ENCODE data around the gene HOXD10. TPM values are rescaled to one million over a fixed set of nuclear protein-coding genes. Genes with fewer than 3 reads are reported as not detected.

Gene HOXD10
- total RNA-seq, 1 donor from 2014 or later: not detected

- DNase-seq: no peak
- no peak overlapping the region for H3K27ac Mint-ChIP-seq
- ChIA-PET POLR2A (no interaction called here), CTCF (no interaction called here)
- H3K4me3 Mint-ChIP-seq: no peak overlapping the region
- TF ChIP-seq, protein P1, sequence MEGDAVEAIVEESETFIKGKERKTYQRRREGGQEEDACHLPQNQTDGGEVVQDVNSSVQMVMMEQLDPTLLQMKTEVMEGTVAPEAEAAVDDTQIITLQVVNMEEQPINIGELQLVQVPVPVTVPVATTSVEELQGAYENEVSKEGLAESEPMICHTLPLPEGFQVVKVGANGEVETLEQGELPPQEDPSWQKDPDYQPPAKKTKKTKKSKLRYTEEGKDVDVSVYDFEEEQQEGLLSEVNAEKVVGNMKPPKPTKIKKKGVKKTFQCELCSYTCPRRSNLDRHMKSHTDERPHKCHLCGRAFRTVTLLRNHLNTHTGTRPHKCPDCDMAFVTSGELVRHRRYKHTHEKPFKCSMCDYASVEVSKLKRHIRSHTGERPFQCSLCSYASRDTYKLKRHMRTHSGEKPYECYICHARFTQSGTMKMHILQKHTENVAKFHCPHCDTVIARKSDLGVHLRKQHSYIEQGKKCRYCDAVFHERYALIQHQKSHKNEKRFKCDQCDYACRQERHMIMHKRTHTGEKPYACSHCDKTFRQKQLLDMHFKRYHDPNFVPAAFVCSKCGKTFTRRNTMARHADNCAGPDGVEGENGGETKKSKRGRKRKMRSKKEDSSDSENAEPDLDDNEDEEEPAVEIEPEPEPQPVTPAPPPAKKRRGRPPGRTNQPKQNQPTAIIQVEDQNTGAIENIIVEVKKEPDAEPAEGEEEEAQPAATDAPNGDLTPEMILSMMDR (IDR thresholded peaks at IDR 0.05): no peak
- intact Hi-C loops (cut with micrococcal nuclease): no loop called here
- H3K9me3 Mint-ChIP-seq: no peaks in the 10 kb centered on the region
- peaks cover 70% of the 10 kb centered on the region for H3K27me3 Mint-ChIP-seq
- H3K4me1 Mint-ChIP-seq: no peaks in the 10 kb centered on the region
- no peaks in the 10 kb centered on the region for H3K36me3 Mint-ChIP-seq (ENCODE audit: low read depth)
- no peak for ATAC-seq (ENCODE audit: low read depth)
Observed at GRCh38 chr2:176150584-176151441, 34.2 kb downstream of the HOXD10 start.

DNA sequence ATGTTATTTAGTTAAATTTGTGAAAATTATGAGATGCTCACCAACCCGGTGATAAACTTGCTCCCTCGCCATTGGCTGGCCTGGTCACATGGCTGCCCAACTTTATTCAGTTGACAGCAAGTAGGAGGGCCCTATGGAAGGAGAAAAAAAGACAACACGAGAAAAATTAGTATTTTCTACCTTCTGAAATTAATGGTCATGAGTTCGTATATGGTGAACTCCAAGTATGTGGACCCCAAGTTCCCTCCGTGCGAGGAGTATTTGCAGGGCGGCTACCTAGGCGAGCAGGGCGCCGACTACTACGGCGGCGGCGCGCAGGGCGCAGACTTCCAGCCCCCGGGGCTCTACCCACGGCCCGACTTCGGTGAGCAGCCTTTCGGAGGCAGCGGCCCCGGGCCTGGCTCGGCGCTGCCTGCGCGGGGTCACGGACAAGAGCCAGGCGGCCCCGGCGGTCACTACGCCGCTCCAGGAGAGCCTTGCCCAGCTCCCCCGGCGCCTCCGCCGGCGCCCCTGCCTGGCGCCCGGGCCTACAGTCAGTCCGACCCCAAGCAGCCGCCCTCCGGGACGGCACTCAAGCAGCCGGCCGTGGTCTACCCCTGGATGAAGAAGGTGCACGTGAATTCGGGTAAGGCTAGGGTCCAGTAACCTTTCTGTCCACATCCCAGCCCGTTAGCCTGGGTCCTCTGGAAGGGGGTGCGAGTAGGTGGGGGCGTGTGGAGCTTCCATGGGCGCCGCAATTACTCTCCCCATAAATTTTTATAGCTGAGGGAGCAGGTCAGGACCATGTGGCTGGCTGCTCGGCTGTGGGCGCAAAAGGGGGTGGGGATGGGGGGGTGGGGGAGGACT, 35.1 kb downstream of the HOXD10 start, which contains the start of gene HOXD4:
TSS of gene HOXD4 (plus strand) at position 109 of the 846 bp plus-strand sequence. CDS start at position 193, 84 bp downstream.
- TF ChIP-seq, protein P1 (IDR thresholded peaks at IDR 0.05): no peak
- no peaks in the 10 kb centered on the region for H3K4me1 Mint-ChIP-seq
- no peaks in the 10 kb centered on the region for H3K36me3 Mint-ChIP-seq (ENCODE audit: low read depth)
- H3K27ac Mint-ChIP-seq: no peak within 1 kb of the TSS
- no peaks in the 10 kb centered on the region for H3K9me3 Mint-ChIP-seq
- H3K4me3 Mint-ChIP-seq: no peak within 1 kb of the TSS
- ChIA-PET CTCF (no interaction called here), POLR2A (no interaction called here)
- ATAC-seq (ENCODE audit: low read depth): no peak
- peaks cover 70% of the 10 kb centered on the region for H3K27me3 Mint-ChIP-seq
- DNase-seq: no peak
- intact Hi-C loops (cut with micrococcal nuclease): no loop called here

DNA sequence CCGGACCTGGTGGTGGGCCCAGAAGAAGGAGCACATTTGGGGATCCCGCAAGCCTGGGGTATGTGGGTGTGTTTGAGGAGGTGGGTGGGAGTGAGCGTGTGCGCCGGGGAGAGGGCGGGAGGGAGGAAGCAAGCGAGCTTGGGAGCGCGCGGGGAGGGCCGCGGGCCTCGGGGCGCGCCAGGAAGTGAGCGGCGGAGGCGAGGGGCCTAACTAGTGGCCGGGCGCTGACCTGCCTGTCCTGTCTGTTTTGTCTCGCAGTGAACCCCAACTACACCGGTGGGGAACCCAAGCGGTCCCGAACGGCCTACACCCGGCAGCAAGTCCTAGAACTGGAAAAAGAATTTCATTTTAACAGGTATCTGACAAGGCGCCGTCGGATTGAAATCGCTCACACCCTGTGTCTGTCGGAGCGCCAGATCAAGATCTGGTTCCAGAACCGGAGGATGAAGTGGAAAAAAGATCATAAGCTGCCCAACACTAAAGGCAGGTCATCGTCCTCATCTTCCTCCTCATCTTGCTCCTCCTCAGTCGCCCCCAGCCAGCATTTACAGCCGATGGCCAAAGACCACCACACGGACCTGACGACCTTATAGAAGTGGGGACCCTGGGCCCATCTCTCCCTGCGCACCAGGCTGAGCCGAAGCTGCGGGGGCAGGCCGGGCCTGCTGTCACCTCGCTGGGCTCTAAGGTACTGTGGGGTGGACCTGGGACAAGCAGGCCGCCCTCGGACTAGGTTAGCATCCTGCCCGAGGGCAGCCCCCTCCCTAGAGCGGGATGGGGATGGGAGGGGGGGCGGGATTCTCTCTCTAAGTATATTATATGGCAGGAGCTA, 36.0 kb downstream of the HOXD10 start:
- H3K4me3 Mint-ChIP-seq: no peak overlapping the region
- DNase-seq (no peak), ATAC-seq (ENCODE audit: low read depth) (no peak)
- H3K4me1 Mint-ChIP-seq: peaks cover 3% of the 10 kb centered on the region
- no peaks in the 10 kb centered on the region for H3K36me3 Mint-ChIP-seq (ENCODE audit: low read depth)
- H3K27ac Mint-ChIP-seq: no peak overlapping the region
- ChIA-PET POLR2A (no interaction called here), CTCF (no interaction called here)
- intact Hi-C loops (cut with micrococcal nuclease): no loop called here
- TF ChIP-seq, protein P1 (IDR thresholded peaks at IDR 0.05): no peak
- H3K9me3 Mint-ChIP-seq: no peaks in the 10 kb centered on the region
- peaks cover 66% of the 10 kb centered on the region for H3K27me3 Mint-ChIP-seq

GRCh38 chr2:176154576-176155252, 38.1 kb downstream of the HOXD10 start:
- POLR2A ChIA-PET: no interaction called here
- H3K4me1 Mint-ChIP-seq: peaks cover 3% of the 10 kb centered on the region
- no peaks in the 10 kb centered on the region for H3K36me3 Mint-ChIP-seq (ENCODE audit: low read depth)
- intact Hi-C loops (cut with micrococcal nuclease): no loop called here
- H3K27me3 Mint-ChIP-seq: peaks cover 60% of the 10 kb centered on the region
- no peak overlapping the region for H3K27ac Mint-ChIP-seq
- ATAC-seq (ENCODE audit: low read depth) (no peak), DNase-seq (no peak)
- TF ChIP-seq, protein P1 (IDR thresholded peaks at IDR 0.05): no peak
- H3K9me3 Mint-ChIP-seq: no peaks in the 10 kb centered on the region
- no peak overlapping the region for H3K4me3 Mint-ChIP-seq
- CTCF ChIA-PET: interaction anchor here (1.6 kb wide), 1 partner anchor 300 kb away, joined by 3 read pairs; no protein-coding TSS in a partner anchor
